ENCODE results near the gene SYNDIG1.

GRCh38 chr20:24663496-24663895, 194.1 kb downstream of the SYNDIG1 start:
- TF ChIP-seq EZH2phosphoT487 (IDR thresholded peaks at IDR 0.05; ENCODE audit: borderline replicate concordance, low read depth, low read length) = no peak
- TF ChIP-seq, protein P1, sequence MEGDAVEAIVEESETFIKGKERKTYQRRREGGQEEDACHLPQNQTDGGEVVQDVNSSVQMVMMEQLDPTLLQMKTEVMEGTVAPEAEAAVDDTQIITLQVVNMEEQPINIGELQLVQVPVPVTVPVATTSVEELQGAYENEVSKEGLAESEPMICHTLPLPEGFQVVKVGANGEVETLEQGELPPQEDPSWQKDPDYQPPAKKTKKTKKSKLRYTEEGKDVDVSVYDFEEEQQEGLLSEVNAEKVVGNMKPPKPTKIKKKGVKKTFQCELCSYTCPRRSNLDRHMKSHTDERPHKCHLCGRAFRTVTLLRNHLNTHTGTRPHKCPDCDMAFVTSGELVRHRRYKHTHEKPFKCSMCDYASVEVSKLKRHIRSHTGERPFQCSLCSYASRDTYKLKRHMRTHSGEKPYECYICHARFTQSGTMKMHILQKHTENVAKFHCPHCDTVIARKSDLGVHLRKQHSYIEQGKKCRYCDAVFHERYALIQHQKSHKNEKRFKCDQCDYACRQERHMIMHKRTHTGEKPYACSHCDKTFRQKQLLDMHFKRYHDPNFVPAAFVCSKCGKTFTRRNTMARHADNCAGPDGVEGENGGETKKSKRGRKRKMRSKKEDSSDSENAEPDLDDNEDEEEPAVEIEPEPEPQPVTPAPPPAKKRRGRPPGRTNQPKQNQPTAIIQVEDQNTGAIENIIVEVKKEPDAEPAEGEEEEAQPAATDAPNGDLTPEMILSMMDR (conservative IDR thresholded peaks at IDR 0.05; ENCODE audit: low read length) = no peak
